NCI-H748 (cell line): ENCODE results near the gene INMT.
A peak's percentile ranks its signal among the peaks of the same experiment; 100 is the strongest.

ENCODE experiments used
- DNase-seq: peaks from one replicate; lab custom pipeline; 2025; ENCODE audit not compliant: unreplicated experiment; lab: John Stamatoyannopoulos, UW

The INMT gene

DNA sequence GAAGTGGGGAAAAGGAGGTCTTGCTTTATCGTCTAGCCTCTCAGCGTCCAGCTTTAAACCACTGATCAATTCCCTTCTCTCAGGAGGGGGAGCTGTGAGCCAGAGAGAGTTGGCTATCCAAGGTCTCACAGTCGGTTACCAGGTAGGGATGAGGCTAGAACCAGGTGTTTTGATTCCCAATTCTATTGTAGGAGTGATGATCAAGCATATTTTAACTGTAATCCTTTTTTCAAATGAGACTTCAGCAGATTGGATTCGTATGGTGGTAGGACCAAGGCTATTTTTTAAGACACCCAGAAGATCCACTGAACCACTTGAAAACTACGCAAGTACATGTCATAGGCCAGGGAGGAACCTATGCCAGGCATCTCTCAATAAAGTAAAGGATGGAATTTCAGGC is 27.6 kb downstream of the INMT start:
- DNase-seq, result no peak

GRCh38 chr7:30780941-30781340 is 29.0 kb downstream of the INMT start:
- no peak for DNase-seq

- DNase-seq, result no peak
Measured at GRCh38 chr7:30782690-30783089, 30.8 kb downstream of the INMT start.

DNA sequence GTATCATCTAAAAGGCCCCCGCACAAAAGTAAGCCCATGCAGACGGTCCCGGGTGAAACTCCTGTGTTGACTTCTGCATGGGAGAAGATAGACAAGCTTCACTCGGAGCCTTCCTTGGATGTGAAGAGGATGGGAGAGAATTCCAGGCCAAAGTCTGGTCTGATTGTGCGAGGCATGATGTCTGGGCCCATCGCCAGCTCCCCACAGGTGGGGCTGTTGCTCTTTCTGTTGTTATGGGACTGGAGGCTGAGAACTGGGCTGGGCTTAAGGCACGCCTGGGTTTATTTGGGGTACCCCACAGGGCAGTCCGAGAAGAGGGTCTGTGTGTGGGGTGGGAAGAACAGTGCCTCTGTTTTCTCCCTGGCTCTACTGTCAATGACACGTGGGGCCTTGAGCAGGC is 33.9 kb downstream of the INMT start:
- no peak for DNase-seq

- no peak for DNase-seq
Measured at GRCh38 chr7:30787486-30787885, 35.6 kb downstream of the INMT start.

GRCh38 chr7:30788640-30789333 is 36.9 kb downstream of the INMT start:
- DNase-seq, result no peak

DNA sequence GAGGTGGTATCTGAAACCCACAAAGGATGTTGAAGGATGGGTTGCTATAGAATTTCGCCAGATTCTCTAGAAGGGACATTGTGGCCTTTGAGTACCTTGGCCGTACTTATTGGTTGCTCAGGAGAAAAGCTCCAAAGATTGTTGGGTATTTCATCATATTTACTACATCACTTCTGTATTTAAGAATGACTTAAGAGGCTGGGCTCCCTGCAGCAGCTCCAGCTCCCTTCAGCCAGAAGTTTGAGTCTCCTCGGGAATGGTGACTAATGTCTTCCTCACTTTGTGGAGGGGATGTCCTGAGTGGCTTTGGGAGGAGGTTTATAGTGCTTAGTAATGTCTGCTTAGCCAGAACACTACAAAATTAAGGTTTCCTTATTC is 37.4 kb downstream of the INMT start:
- DNase-seq, result no peak

DNA sequence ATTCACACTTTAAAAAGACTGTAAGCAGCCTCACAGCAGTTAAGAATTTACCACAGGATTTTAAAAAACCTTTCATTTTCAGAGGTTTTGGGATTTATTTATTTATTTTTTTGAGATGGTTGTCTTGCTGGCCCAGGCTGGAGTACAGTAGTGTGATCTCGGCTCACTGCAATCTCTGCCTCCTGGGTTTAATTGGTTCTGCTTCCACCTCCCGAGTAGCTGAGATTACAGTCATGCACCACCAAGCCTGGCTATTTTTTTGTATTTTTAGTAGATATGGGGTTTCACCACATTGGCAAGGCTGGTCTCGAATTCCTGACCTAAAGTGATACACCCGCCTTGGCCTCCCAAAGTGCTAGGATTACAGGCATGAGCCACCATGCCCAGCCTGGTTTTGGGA is 38.4 kb downstream of the INMT start:
- no peak for DNase-seq

DNA sequence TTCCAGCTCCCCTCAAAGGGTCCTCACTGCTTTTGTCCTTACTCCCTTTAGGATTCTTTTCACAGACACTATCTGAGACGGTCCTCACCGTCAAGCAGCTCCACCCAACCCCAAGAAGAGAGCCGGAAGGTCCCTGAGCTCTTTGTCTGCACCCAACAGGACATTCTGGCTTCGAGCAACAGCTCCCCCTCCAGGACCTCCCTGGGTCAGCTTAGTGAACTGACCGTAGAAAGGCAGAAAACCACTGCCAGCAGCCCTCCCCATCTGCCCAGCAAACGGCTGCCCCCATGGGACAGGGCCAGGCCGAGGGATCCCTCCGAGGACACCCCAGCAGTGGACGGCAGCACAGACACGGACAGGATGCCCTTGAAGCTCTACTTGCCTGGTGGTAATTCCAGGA is 39.2 kb downstream of the INMT start:
- DNase-seq, result no peak

- no peak for DNase-seq
Measured at GRCh38 chr7:30795161-30795948, 43.4 kb downstream of the INMT start.

GRCh38 chr7:30796105-30796869 is 44.4 kb downstream of the INMT start:
- no peak for DNase-seq

- DNase-seq, result no peak
Measured at GRCh38 chr7:30797176-30798040, 45.5 kb downstream of the INMT start.

GRCh38 chr7:30799206-30799975 is 47.5 kb downstream of the INMT start:
- DNase-seq, result no peak

DNA sequence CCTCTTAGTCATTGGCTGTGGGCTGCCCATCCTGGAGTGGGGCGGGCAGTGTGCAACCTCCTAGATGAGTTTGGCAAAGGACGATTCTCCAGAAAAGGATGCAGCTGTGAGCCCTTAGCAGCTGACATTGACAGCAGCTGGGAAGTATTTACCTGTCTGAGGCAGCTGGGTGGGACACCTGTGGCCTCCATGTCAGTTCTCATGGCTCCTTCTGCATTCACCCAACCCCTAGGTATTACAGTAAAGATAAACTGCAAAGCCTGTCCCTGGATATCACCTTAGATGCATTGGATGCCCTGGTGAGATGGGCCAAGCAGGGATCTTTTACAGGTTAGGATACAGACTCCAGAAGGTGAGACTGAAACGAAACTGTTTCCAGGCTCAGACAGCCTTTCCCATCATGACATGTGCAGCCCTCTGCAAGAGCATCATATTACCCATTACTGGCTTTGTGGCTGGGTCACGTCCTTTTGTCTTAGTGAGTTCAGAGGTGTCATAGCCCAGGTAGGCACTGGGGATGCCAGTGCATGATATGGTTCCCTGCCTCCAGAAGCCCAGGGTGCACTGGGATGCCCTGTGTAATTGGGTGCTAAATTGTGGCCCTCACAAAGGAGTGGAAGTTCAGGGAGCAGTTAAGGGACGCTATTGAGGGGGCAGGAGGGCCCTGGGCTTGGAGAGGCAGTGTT is 48.2 kb downstream of the INMT start:
- DNase-seq, result peak; percentile 13

DNA sequence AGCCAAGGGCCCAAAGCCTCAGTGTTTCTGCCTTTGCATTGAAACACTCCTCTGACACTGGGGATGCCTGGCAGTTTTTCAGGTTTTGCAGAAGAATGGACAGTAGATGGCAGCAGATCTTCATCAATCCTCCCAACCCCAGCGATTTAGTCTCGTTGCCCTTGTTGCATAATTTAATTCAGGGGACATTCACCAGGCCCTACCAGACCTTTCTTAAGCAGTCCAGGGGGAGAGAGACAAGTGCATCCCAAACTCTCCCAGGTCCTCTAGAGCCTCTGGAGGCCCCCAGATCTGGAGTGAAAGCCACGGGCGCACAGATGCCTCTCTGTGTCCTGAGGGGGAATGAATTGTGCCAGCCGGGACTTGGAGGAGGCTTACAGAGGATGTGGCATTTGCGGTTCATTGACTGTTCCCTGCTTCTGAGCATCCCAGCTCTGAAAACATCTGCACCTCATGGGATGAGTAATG is 48.9 kb downstream of the INMT start:
- DNase-seq, result peak; percentile 54

DNA sequence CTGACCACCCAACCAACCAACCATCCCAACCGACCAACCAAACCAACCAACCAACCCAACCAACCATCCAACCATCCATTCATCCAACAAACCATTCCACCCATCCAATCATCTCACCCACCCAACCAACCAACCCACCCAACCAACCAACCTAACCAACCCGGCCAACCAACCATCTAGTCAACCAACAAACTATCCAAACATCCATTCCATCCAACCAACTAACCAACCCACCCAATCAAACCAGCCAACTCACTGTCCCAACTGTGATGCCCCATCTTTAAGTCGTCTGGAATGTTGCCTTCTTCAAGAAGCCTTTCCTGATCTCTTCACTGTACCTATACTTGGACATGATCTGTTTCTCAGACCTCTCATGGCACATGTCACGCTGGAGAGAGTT is 50.9 kb downstream of the INMT start:
- DNase-seq, result no peak

GRCh38 chr7:30804078-30804661 is 52.2 kb downstream of the INMT start:
- DNase-seq, result no peak

GRCh38 chr7:30805081-30805691 is 53.3 kb downstream of the INMT start:
- no peak for DNase-seq

DNA sequence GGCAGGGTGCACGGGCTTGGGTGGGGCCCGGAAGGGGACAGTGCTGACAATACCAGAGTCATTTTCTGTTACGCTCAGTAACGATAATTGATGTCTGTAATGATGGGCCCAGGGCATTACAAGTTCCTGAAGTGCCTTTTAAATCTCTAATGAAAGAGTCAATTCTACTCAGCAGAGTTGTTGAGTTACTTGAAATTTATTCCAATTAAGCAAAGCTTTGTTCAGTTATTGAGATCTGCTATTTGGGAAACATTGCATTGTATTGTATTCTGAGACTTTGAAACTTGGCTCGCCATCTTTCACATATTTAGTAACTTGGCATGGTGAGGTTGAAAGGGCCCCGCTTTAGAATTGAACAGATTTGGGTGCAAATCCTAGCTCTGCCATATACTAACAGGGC is 54.0 kb downstream of the INMT start:
- peak; percentile 19 for DNase-seq
